Naive thymus-derived CD4-positive, alpha-beta T cell (primary cell): ENCODE results near the gene LDLRAD4. TPM values are rescaled to one million over a fixed set of nuclear protein-coding genes. Genes with fewer than 3 reads are reported as not detected.

Source experiments
- ATAC-seq: fragments of 150-1000 bp; cut with Tn5 transposase; 2 replicates; pipeline ENCODE4 v1.10.0; 2021; ENCODE audit warnings: mild to moderate bottlenecking, moderate library complexity
- CTCF ChIA-PET: fragments of 350-600 bp; sonication (Branson Sonifier 250); formaldehyde crosslinking; loops from one replicate; lab custom pipeline; 2021; ENCODE audit warnings: antibody characterized with exemption; lab: Charles Lee
- POLR2A ChIA-PET: fragments of 350-600 bp; sonication (Branson Sonifier 250); formaldehyde crosslinking; loops from one replicate; lab custom pipeline; 2021; ENCODE audit warnings: antibody characterized with exemption, inconsistent platforms; lab: Charles Lee
- DNase-seq, 9 donors: peaks; one replicate each; pipeline versions ENCODE4 v3.0.0 to v3.0.0-alpha.2; 2020 to 2022; ENCODE audit warnings: mixed read lengths in 1 of 9
- H3K27ac ChIP-seq: one replicate; pipeline ENCODE4 v1.7.0; 2013; ENCODE audit warnings: mild to moderate bottlenecking, low read depth, low read length, moderate library complexity
- H3K27me3 ChIP-seq, 2 donors: one replicate each; pipeline ENCODE4 v1.7.0; 2013; ENCODE audit warnings: low read length in 2 of 2, mild to moderate bottlenecking in 2 of 2, moderate library complexity in 2 of 2; ENCODE audit not compliant: control insufficient read depth in 2 of 2, insufficient read depth in 2 of 2
- H3K36me3 ChIP-seq, 3 experiments: 1 replicate in 2 of 3; 2 replicates in 1 of 3; pipeline ENCODE4 v1.7.0; 2013; ENCODE audit warnings: low read length in 3 of 3, mild to moderate bottlenecking in 3 of 3, moderate library complexity in 1 of 3; ENCODE audit not compliant: insufficient read depth in 3 of 3, control insufficient read depth in 2 of 3
- H3K4me1 ChIP-seq, 2 donors: one replicate each; pipeline ENCODE4 v1.7.0; 2013; ENCODE audit warnings: low read length in 2 of 2, mild to moderate bottlenecking in 2 of 2, moderate library complexity in 1 of 2; ENCODE audit not compliant: control insufficient read depth in 2 of 2, insufficient read depth in 2 of 2
- H3K4me3 ChIP-seq: 2 replicates; pipeline ENCODE4 v1.7.0; 2013; ENCODE audit warnings: mild to moderate bottlenecking, low read length
- H3K9me3 ChIP-seq, 3 experiments: 1 replicate in 2 of 3; 2 replicates in 1 of 3; pipeline ENCODE4 v1.7.0; 2013; ENCODE audit warnings: low read length in 3 of 3; ENCODE audit not compliant: control insufficient read depth in 2 of 3
- H3K27ac Mint-ChIP-seq, 9 donors: one replicate each; pipeline ENCODE4 v1.8.0; 2020 to 2022; ENCODE audit warnings: mixed read lengths in 9 of 9, mild to moderate bottlenecking in 8 of 9, moderate library complexity in 5 of 9, inconsistent platforms in 2 of 9
- H3K27me3 Mint-ChIP-seq, 5 donors: one replicate each; pipeline ENCODE4 v1.8.0; 2021 to 2022; ENCODE audit warnings: mixed read lengths in 5 of 5, mild to moderate bottlenecking in 1 of 5
- H3K36me3 Mint-ChIP-seq, 5 donors: one replicate each; pipeline ENCODE4 v1.8.0; 2020 to 2022; ENCODE audit warnings: mixed read lengths in 5 of 5, mild to moderate bottlenecking in 3 of 5, inconsistent platforms in 1 of 5
- H3K4me1 Mint-ChIP-seq, 7 donors: one replicate each; pipeline ENCODE4 v1.8.0; 2020 to 2022; ENCODE audit warnings: mixed read lengths in 7 of 7, mild to moderate bottlenecking in 3 of 7, inconsistent platforms in 1 of 7
- H3K4me3 Mint-ChIP-seq, 10 donors: one replicate each; pipeline ENCODE4 v1.8.0; 2020 to 2022; ENCODE audit warnings: mild to moderate bottlenecking in 10 of 10, mixed read lengths in 10 of 10, moderate library complexity in 6 of 10, inconsistent platforms in 2 of 10
- H3K9me3 Mint-ChIP-seq, 11 donors: one replicate each; pipeline ENCODE4 v1.8.0; 2020 to 2022; ENCODE audit warnings: mixed read lengths in 11 of 11, mild to moderate bottlenecking in 4 of 11, inconsistent platforms in 1 of 11, moderate library complexity in 1 of 11
- intact Hi-C, 2 donors: fragments of 100-400 bp; cut with micrococcal nuclease; formaldehyde crosslinking; loops; one replicate each; pipeline ENCODE4 v1.15.1; 2023
- polyA plus RNA-seq, 2 donors: library from polyadenylated mRNA; unstranded; fragments of 300-500 nt; fragmentation: Illumina TruSeq; gene quantifications; one replicate each; pipeline ENCODE4 v1.2.3, GENCODE V29; 2021
- total RNA-seq, 6 experiments: library from RNA in 5 of 6; stranded (reverse) in 5 of 6; gene quantifications; 1 replicate in 5 of 6; 2 replicates in 1 of 6; pipeline ENCODE4 v1.2.3 and lab custom pipeline; 2021 to 2026

Gene LDLRAD4
- total and polyA plus RNA-seq, 7 experiments from 2014 or later: 13.0 to 84.3 (median 53.7) TPM

GRCh38 chr18:13312515-13312914 lies 94.0 kb downstream of the LDLRAD4 start:
- peaks cover 0 to 9% (median 0%) of the 10 kb centered on the region in 3 experiments for H3K9me3 ChIP-seq
- intact Hi-C loops: loop anchor here in 1 of 2 donors (2.0 kb wide), 2 partner anchors 34 to 96 kb away; no protein-coding TSS in a partner anchor
- peak overlapping the region; percentile 48 for H3K27ac ChIP-seq
- no peaks in the 10 kb centered on the region for H3K27me3 ChIP-seq
- peaks cover 0 to 17% of the 10 kb centered on the region in 2 donors for H3K4me1 ChIP-seq
- H3K9me3 Mint-ChIP-seq: peaks cover 0 to 33% (median 16%) of the 10 kb centered on the region in 11 donors
- peak overlapping the region in 8 of 9 donors; percentile 77 to 97 (median 90) for H3K27ac Mint-ChIP-seq
- DNase-seq (no peak), ATAC-seq (no peak)
- no peaks in the 10 kb centered on the region for H3K27me3 Mint-ChIP-seq
- peaks cover 21 to 60% (median 46%) of the 10 kb centered on the region in 7 donors for H3K4me1 Mint-ChIP-seq
- peak overlapping the region in 6 of 10 donors; percentile 65 to 81 (median 74) for H3K4me3 Mint-ChIP-seq
- POLR2A ChIA-PET: no interaction called here
- CTCF ChIA-PET: no interaction called here
- no peak overlapping the region for H3K4me3 ChIP-seq
- H3K36me3 Mint-ChIP-seq: peaks cover 8 to 33% (median 17%) of the 10 kb centered on the region in 5 donors
- no peaks in the 10 kb centered on the region for H3K36me3 ChIP-seq

GRCh38 chr18:13313006-13313686 lies 94.6 kb downstream of the LDLRAD4 start:
- peak overlapping the region; percentile 70 to 97 (median 89) for H3K27ac Mint-ChIP-seq
- CTCF ChIA-PET: no interaction called here
- ATAC-seq: peak; percentile 79
- intact Hi-C loops: loop anchor here in 1 of 2 donors (1.0 to 2.0 kb wide), 3 partner anchors 34 to 96 kb away; no protein-coding TSS in a partner anchor
- Histone ChIP-seq H3K4me3 (no peak overlapping the region), H3K27ac (peak overlapping the region; percentile 48), H3K4me1 (peaks cover 0 to 17% of the 10 kb centered on the region in 2 donors), H3K27me3 (no peaks in the 10 kb centered on the region), H3K36me3 (no peaks in the 10 kb centered on the region), H3K9me3 (peaks cover 0 to 9% (median 0%) of the 10 kb centered on the region in 3 experiments)
- H3K4me1 Mint-ChIP-seq: peaks cover 21 to 55% (median 42%) of the 10 kb centered on the region in 7 donors
- peak overlapping the region; percentile 51 to 81 (median 68) for H3K4me3 Mint-ChIP-seq
- H3K9me3 Mint-ChIP-seq: peaks cover 0 to 33% (median 16%) of the 10 kb centered on the region in 11 donors
- peaks cover 8 to 33% (median 17%) of the 10 kb centered on the region in 5 donors for H3K36me3 Mint-ChIP-seq
- peak in 7 of 9 donors; percentile 41 to 74 (median 67) for DNase-seq
- no peaks in the 10 kb centered on the region for H3K27me3 Mint-ChIP-seq
- POLR2A ChIA-PET: interaction anchor here (0.7 to 1.0 kb wide), 3 partner anchors 9 to 47 kb away, joined by 3 to 4 read pairs (median 4); no protein-coding TSS in a partner anchor

- ChIA-PET CTCF (interaction anchor here (0.6 kb wide), 1 partner anchor 58 kb away, joined by 3 read pairs; no protein-coding TSS in a partner anchor), POLR2A (interaction anchor here (0.6 kb wide), 1 partner anchor 93 kb away, joined by 5 read pairs; no protein-coding TSS in a partner anchor)
- no peak overlapping the region for H3K27ac ChIP-seq
- intact Hi-C loops: no loop called here
- ATAC-seq: no peak
- Mint-ChIP-seq H3K36me3 (peaks cover 8 to 38% (median 17%) of the 10 kb centered on the region in 5 donors), H3K9me3 (peaks cover 0 to 33% (median 16%) of the 10 kb centered on the region in 11 donors), H3K4me3 (peak overlapping the region in 1 of 10 donors; percentile 21), H3K27me3 (no peaks in the 10 kb centered on the region), H3K27ac (peak overlapping the region in 5 of 9 donors; percentile 10 to 95 (median 87)), H3K4me1 (peaks cover 19 to 39% (median 30%) of the 10 kb centered on the region in 7 donors)
- no peaks in the 10 kb centered on the region for H3K27me3 ChIP-seq
- no peak for DNase-seq
- no peaks in the 10 kb centered on the region for H3K36me3 ChIP-seq
- peaks cover 0 to 17% of the 10 kb centered on the region in 2 donors for H3K4me1 ChIP-seq
- no peak overlapping the region for H3K4me3 ChIP-seq
- H3K9me3 ChIP-seq: peaks cover 0 to 9% (median 0%) of the 10 kb centered on the region in 3 experiments
Observed at GRCh38 chr18:13315000-13315399, 96.4 kb downstream of the LDLRAD4 start.

- no peak for ATAC-seq
- H3K27me3 ChIP-seq: no peaks in the 10 kb centered on the region
- H3K9me3 ChIP-seq: peaks cover 0 to 9% (median 0%) of the 10 kb centered on the region in 3 experiments
- H3K36me3 ChIP-seq: no peaks in the 10 kb centered on the region
- CTCF ChIA-PET: no interaction called here
- intact Hi-C loops: no loop called here
- Mint-ChIP-seq H3K27ac (peak overlapping the region in 2 of 9 donors; percentile 36 to 86), H3K36me3 (peaks cover 8 to 38% (median 13%) of the 10 kb centered on the region in 5 donors), H3K4me1 (peaks cover 19 to 36% (median 28%) of the 10 kb centered on the region in 7 donors), H3K4me3 (no peak overlapping the region), H3K9me3 (peaks cover 0 to 33% (median 16%) of the 10 kb centered on the region in 11 donors), H3K27me3 (no peaks in the 10 kb centered on the region)
- peaks cover 0 to 17% of the 10 kb centered on the region in 2 donors for H3K4me1 ChIP-seq
- no peak overlapping the region for H3K4me3 ChIP-seq
- DNase-seq: no peak
- no peak overlapping the region for H3K27ac ChIP-seq
- POLR2A ChIA-PET: interaction anchor here (0.6 kb wide), 2 partner anchors 410 to 975 kb away, joined by 3 to 5 read pairs; partner anchors contain the start of genes FAM210A and RNMT
Observed at GRCh38 chr18:13316063-13316462, 97.5 kb downstream of the LDLRAD4 start.

GRCh38 chr18:13317801-13318200 lies 99.2 kb downstream of the LDLRAD4 start:
- H3K36me3 ChIP-seq: no peaks in the 10 kb centered on the region
- no peak overlapping the region for H3K4me3 Mint-ChIP-seq
- H3K27ac Mint-ChIP-seq: no peak overlapping the region
- DNase-seq (no peak), ATAC-seq (no peak)
- ChIA-PET CTCF (no interaction called here), POLR2A (interaction anchor here (0.6 kb wide), 1 partner anchor 86 kb away, joined by 4 read pairs; no protein-coding TSS in a partner anchor)
- H3K27me3 ChIP-seq: no peaks in the 10 kb centered on the region
- no peak overlapping the region for H3K27ac ChIP-seq
- H3K9me3 Mint-ChIP-seq: peaks cover 0 to 33% (median 16%) of the 10 kb centered on the region in 11 donors
- H3K9me3 ChIP-seq: peaks cover 0 to 9% (median 0%) of the 10 kb centered on the region in 3 experiments
- H3K36me3 Mint-ChIP-seq: peaks cover 8 to 35% (median 13%) of the 10 kb centered on the region in 5 donors
- no peak overlapping the region for H3K4me3 ChIP-seq
- intact Hi-C loops: no loop called here
- peaks cover 0 to 14% of the 10 kb centered on the region in 2 donors for H3K4me1 ChIP-seq
- no peaks in the 10 kb centered on the region for H3K27me3 Mint-ChIP-seq
- H3K4me1 Mint-ChIP-seq: peaks cover 15 to 25% (median 21%) of the 10 kb centered on the region in 7 donors

- POLR2A ChIA-PET: interaction anchor here (1.2 kb wide), 1 partner anchor 9 kb away, joined by 3 read pairs; no protein-coding TSS in a partner anchor
- peaks cover 0 to 33% (median 15%) of the 10 kb centered on the region in 11 donors for H3K9me3 Mint-ChIP-seq
- peaks cover 8 to 27% (median 13%) of the 10 kb centered on the region in 5 donors for H3K36me3 Mint-ChIP-seq
- H3K27me3 Mint-ChIP-seq: no peaks in the 10 kb centered on the region
- intact Hi-C loops: no loop called here
- H3K4me1 Mint-ChIP-seq: peaks cover 5 to 13% (median 11%) of the 10 kb centered on the region in 7 donors
- peaks cover 0 to 3% of the 10 kb centered on the region in 2 donors for H3K4me1 ChIP-seq
- peaks cover 0 to 9% (median 0%) of the 10 kb centered on the region in 3 experiments for H3K9me3 ChIP-seq
- CTCF ChIA-PET: interaction anchor here (0.7 to 0.9 kb wide), 2 partner anchors 18 to 20 kb away, joined by 3 read pairs; no protein-coding TSS in a partner anchor
- H3K36me3 ChIP-seq: no peaks in the 10 kb centered on the region
- H3K4me3 Mint-ChIP-seq: no peak overlapping the region
- no peaks in the 10 kb centered on the region for H3K27me3 ChIP-seq
- H3K4me3 ChIP-seq: no peak overlapping the region
- H3K27ac Mint-ChIP-seq: peak overlapping the region in 1 of 9 donors; percentile 15
- no peak overlapping the region for H3K27ac ChIP-seq
- ATAC-seq (no peak), DNase-seq (no peak)
Observed at GRCh38 chr18:13318731-13319501, 100.4 kb downstream of the LDLRAD4 start.
